Coronary artery (tissue), 2 donors: ENCODE measurements around the gene RHEX.

Source experiments
- DNase-seq: peaks from one replicate; pipeline ENCODE4 v3.0.0-alpha.2; 2017; ENCODE audit warnings: low spot score
- H3K27ac ChIP-seq, 2 donors: fragments of 200-600 bp; sonication (generic); one replicate each; pipeline ENCODE4 v1.5.1; 2016 to 2019
- H3K4me3 ChIP-seq: fragments of 200-600 bp; sonication (generic); 2 replicates; pipeline ENCODE4 v1.5.1; 2016; ENCODE audit warnings: mild to moderate bottlenecking, moderate library complexity
- TF ChIP-seq, protein P1 (sequence below): fragments of 200-600 bp; sonication (generic); IDR thresholded peaks from one replicate; pipeline ENCODE4 v1.5.1; 2019; ENCODE audit warnings: antibody characterized with exemption

The RHEX gene

DNA sequence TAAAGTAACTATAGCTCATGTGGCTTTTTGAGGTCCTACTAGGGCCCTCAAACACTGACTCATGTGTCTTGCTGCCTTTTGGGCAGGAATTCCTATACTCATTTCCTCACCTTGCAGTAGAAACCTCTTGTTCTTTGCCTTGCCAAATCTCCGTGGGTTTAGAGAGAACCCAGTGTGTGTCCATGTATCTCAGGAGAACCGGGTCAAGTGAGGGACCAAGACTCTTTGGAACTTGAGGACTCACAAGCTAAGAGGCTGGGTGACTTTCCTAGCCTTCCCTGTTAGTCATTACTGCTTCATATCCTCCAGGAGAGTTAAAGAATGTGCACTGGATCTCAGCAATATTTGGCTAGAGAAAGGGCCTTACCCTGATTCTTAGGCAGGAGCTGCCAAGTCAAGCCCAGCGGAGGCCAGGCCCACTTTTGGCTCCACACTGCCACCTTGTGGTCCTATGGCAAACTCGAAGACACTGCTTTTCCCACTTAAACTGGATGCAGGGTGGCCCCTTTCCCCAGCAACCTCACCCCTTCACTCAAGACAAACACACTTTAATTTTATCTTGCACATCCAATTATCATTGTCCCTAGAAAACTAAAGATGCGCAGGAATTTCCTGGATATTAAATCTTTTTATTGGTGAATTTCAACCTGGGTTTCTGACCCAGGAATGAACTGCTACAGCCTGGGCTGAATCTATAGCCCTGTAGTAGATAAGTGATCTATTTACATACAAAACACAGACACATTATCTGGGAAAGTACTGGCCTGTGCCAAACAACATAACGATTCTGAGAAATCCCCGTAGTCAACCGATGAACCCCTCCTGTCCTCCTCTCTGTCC, 53.6 kb downstream of the RHEX start:
- peak; percentile 82 for DNase-seq
- TF ChIP-seq, protein P1, sequence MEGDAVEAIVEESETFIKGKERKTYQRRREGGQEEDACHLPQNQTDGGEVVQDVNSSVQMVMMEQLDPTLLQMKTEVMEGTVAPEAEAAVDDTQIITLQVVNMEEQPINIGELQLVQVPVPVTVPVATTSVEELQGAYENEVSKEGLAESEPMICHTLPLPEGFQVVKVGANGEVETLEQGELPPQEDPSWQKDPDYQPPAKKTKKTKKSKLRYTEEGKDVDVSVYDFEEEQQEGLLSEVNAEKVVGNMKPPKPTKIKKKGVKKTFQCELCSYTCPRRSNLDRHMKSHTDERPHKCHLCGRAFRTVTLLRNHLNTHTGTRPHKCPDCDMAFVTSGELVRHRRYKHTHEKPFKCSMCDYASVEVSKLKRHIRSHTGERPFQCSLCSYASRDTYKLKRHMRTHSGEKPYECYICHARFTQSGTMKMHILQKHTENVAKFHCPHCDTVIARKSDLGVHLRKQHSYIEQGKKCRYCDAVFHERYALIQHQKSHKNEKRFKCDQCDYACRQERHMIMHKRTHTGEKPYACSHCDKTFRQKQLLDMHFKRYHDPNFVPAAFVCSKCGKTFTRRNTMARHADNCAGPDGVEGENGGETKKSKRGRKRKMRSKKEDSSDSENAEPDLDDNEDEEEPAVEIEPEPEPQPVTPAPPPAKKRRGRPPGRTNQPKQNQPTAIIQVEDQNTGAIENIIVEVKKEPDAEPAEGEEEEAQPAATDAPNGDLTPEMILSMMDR: peak; percentile 81
- no peak overlapping the region for H3K4me3 ChIP-seq
- H3K27ac ChIP-seq: peak overlapping the region in 1 of 2 donors; percentile 18

DNA sequence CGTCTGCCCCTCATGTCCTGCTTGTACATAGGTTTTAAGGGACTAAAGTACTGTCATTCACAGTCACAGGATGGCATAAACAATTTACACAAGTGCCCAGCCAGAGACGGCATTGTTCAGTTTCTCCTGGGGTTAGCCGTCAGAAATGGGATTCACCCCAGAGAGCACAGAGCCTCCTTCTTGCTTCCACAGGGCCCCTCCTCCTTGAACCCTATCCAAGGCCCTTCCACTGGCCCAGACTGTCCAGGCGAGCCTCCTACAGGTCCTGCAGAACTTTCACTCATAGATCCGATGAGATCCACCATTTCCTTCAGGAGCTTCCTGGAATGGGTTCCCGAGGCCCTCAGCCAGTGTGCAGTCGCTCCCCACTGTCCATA, 54.2 kb downstream of the RHEX start:
- peak; percentile 69 for DNase-seq
- H3K27ac ChIP-seq: no peak overlapping the region
- no peak overlapping the region for H3K4me3 ChIP-seq
- TF ChIP-seq, protein P1: no peak

DNA sequence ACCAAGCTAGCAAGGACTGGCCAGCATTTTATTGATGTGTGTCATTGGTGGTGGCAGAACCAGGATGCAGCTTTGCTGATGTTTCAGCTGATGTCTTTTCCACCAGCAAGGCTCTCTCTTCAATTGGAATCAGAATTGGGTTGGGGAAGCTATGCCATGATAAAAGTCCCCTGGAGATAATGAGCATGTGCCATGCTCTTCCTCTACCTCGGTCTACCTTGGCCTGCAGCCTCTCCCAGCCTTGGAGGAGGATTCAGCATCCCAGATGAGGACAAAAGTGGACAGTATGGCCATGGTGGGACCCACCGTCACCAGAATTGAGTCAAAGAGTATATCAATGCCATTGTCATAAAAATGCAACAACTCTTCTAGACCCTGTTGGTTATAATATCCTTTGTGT, 55.7 kb downstream of the RHEX start:
- no peak overlapping the region for H3K27ac ChIP-seq
- no peak for DNase-seq
- TF ChIP-seq, protein P1: no peak
- no peak overlapping the region for H3K4me3 ChIP-seq

DNA sequence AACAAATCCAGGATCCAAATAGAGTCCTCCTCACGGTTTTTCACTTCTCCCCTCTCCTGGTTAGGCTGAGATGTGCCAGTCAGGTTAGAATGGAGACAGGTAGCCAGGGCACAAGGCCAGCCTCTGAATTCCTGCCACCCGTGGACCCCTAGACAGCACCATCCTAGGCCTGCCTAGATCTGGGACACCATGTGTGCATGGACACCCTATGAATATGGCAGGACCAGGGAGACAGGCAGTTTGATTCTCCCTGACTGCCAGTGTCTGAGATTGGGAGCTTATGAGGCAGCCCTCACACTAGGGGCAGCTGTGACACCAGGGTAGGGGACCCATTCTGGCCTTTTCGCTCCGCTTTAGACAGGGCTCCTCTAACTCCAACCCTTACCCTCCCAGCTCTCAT, 56.7 kb downstream of the RHEX start:
- no peak for DNase-seq
- TF ChIP-seq, protein P1: no peak
- Histone ChIP-seq H3K27ac (no peak overlapping the region), H3K4me3 (no peak overlapping the region)

DNA sequence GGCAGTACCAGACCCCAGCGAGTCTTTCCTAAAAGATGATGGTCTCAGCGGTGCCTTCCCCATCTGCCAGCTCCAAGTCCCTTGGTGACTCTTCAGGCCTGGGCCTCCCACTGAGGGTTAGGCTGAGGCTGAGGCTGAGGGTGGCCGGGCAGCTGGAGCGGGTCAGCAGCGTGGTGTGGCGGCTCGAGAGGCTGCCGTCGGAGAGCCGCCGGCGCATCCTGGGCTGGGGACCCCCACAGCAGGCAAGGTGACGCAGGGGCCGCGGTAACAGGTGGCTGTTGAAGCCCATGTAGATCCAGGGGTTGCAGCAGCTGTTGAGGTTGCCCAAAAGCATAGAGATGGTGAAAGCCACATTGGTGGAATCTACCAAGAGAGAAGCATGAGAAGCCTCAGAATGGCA, 57.2 kb downstream of the RHEX start:
- TF ChIP-seq, protein P1: no peak
- no peak overlapping the region for H3K27ac ChIP-seq
- H3K4me3 ChIP-seq: no peak overlapping the region
- no peak for DNase-seq

DNA sequence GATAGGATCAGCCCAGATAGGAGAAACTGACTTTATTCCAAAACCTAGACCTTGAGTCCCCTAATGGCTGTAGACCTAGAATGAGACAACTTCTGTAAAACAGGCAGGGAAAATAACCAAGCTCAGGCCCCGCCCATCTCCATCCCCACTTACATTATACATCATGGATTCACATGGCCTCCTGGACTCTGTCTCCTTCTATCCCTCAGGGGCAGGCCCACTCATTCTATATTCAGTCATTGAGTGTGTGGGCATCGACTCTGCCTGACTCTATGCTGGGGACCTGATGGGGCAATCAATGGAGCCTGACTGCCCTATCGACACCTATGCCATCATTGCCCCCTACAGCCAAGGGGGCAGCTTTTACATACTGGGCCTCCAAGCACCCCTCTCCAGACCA, 57.8 kb downstream of the RHEX start:
- Histone ChIP-seq H3K27ac (no peak overlapping the region), H3K4me3 (no peak overlapping the region)
- DNase-seq: peak; percentile 22
- TF ChIP-seq, protein P1: no peak

DNA sequence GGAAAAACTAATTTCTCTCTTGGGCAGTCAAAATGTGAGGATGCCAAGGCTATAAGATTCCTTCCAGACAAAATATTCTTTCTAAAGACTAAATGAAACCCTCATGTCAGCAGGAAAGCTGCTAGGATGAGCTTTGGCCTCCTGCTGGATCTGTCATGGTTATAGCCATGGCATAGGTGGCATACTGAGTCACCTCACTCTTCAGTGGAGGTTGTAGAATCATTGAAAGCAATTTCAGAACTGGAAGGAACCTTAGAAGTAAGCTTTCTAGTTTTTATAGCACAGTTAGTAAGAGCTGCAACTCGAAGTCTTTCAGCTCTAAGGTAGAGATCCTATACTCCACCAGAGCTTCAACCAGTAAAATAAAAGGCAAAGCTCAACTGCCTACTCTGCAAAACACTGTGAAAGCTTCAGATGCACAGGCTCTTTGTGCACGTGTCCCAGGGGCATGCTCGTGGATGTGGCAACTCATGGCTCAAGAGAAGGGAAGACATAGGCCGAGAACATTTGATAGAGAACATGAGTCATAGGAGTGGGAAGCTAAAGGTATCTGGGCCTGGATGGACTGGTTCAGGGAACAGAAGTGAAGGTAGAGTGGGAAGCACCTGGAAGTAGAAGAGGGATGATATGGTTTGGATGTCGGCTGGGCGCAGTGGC, 58.4 kb downstream of the RHEX start:
- Histone ChIP-seq H3K27ac (no peak overlapping the region), H3K4me3 (no peak overlapping the region)
- TF ChIP-seq, protein P1: no peak
- no peak for DNase-seq
